Fibroblast of the aortic adventitia (primary cell): ENCODE data around the gene DIPK1A. TPM values are rescaled to one million over a fixed set of nuclear protein-coding genes. Genes with fewer than 3 reads are reported as not detected.
"Not testable (repeated sequence)": the region's sequence is repeated elsewhere in the genome, so short reads cannot be mapped to it uniquely, and the experiment has no call there.

Experiments
- DNase-seq: peaks from one replicate; pipeline ENCODE4 v3.0.0-alpha.2; 2010; ENCODE audit warnings: low read depth
- H3K4me3 ChIP-seq: 2 replicates; pipeline ENCODE4 v1.5.1; 2011; ENCODE audit warnings: low read depth, mild to moderate bottlenecking, control low read depth, low read length, moderate library complexity
- total RNA-seq: library from RNA; depleted of rRNA; stranded (reverse); fragments of >200 nt; gene quantifications from 2 replicates; pipeline ENCODE4 v1.2.3, GENCODE V29; 2012; ENCODE audit warnings: low replicate concordance
- TF ChIP-seq, protein P1 (sequence below): IDR thresholded peaks from 2 replicates; pipeline ENCODE4 v1.5.1; 2011; ENCODE audit warnings: mild to moderate bottlenecking, low read length, control low read depth, inconsistent platforms; ENCODE audit not compliant: insufficient read depth

DIPK1A gene
- total RNA-seq, 1 donor, result 17.1 TPM

- TF ChIP-seq, protein P1, sequence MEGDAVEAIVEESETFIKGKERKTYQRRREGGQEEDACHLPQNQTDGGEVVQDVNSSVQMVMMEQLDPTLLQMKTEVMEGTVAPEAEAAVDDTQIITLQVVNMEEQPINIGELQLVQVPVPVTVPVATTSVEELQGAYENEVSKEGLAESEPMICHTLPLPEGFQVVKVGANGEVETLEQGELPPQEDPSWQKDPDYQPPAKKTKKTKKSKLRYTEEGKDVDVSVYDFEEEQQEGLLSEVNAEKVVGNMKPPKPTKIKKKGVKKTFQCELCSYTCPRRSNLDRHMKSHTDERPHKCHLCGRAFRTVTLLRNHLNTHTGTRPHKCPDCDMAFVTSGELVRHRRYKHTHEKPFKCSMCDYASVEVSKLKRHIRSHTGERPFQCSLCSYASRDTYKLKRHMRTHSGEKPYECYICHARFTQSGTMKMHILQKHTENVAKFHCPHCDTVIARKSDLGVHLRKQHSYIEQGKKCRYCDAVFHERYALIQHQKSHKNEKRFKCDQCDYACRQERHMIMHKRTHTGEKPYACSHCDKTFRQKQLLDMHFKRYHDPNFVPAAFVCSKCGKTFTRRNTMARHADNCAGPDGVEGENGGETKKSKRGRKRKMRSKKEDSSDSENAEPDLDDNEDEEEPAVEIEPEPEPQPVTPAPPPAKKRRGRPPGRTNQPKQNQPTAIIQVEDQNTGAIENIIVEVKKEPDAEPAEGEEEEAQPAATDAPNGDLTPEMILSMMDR, result no peak
- no peak overlapping the region for H3K4me3 ChIP-seq
- DNase-seq, result no peak
These were observed 23.8 kb upstream of the DIPK1A start for GRCh38 chr1:92985101-92985500.

DNA sequence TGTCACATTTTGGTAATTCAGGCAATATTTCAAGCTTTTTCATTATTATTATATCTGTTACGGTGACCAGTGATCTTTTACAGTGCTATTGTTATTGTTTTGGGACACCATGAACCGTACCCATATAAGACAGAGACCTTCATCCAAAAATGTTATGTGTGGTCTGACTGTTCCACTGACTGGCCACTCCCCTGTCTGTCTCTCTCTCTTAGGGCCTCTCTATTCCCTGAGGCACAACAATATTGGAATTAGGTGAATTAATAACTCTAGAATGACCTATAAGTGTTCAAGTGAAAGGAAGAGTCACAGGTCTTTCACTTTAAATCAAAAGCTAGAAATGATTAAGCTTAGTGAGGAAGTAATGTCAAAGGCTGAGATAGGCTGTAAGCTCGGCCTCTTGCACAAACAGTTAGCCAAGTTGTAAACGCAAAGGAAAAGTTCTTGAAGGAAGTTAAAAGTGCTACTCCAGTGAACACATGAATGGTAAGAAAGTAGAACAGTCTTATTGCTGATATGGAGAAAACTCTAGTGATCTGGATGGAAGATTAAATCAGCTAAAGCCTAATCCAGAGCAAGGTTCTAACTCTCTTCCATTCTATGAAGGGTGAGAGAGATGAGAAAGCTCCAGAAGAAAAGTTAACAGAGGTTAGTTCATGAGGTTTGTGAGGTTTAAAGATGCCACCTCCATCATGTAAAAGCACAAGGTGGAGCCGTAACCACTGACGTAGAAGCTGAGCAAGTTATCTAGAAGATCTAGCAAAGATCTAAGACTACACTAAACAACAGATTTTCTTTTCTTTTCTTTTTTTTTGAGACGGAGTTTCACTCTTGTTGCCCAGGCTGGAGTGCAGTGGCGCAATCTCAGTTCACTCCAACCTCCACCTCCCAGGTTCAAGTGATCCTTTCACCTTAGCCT is 19.7 kb upstream of the DIPK1A start:
- TF ChIP-seq, protein P1, result no peak
- no peak for DNase-seq
- H3K4me3 ChIP-seq, result no peak overlapping the region

- TF ChIP-seq, protein P1, result no peak
- DNase-seq, result no peak
- H3K4me3 ChIP-seq, result no peak overlapping the region
These were observed 14.4 kb upstream of the DIPK1A start for GRCh38 chr1:92975551-92976232.

DNA sequence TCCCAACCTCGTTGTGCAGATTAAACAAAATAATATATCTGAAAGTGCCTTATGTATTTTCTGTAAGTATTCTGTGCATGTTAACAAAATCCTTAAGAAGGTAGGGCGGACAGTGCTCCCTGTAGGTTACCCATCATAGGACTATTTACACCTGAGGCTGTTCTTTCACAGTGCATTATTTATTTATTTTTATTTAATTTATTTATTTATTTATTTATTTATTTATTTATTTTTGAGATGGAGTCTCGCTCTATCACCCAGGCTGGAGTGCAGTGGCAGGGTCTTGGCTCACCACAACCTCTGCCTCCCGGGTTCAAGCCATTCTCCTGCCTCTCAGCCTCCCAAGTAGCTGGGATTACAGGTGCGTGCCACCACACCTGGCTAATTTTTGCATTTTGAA is 12.8 kb upstream of the DIPK1A start:
- H3K4me3 ChIP-seq, DNase-seq: not testable (repeated sequence)

DNA sequence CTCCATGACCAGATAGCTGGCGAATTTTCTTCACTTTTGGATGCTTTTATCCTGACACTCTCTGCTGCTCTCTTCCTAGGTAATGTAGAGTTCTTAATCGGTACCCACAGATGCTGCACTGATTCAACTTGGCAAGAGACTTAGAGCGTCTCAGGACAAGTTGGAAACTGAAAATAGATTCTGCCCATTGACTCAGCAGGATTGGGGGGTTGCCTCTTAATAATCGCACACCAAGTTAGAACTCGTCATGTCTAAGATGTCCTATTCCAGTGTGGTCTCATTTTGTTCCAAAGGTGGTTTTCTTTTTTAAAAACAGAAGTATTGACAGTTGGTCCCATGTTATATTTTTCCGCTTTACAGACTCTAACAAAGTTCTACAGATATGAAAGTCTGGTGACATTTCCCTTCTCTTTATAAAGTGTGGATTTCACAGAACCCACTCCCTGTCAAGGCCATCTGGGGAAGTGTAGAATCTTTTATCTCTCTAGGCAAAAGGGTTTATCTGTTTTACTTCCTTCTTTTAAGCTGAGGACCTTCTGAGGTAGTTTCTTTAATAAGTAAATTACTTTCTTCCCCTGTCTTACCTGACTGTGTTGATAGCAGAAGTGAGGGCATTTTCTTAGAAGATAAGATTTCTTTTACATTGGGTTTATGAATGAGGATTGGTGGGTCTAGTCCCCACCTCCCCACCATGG is 12.1 kb upstream of the DIPK1A start:
- DNase-seq, result no peak
- no peak overlapping the region for H3K4me3 ChIP-seq
- TF ChIP-seq, protein P1, result no peak

- H3K4me3 ChIP-seq, result no peak overlapping the region
- no peak for DNase-seq
- TF ChIP-seq, protein P1, result no peak
These were observed 11.3 kb upstream of the DIPK1A start for GRCh38 chr1:92972409-92973129.

GRCh38 chr1:92971932-92972331 is 10.7 kb upstream of the DIPK1A start:
- DNase-seq, H3K4me3 ChIP-seq: not testable (repeated sequence)
